Measurements from ENCODE around the gene B9D1. TPM values are rescaled to one million over a fixed set of nuclear protein-coding genes. Genes with fewer than 3 reads are reported as not detected.

Gene B9D1
- total RNA-seq, 1 experiment from 2014 or later: 20.0 TPM

DNA sequence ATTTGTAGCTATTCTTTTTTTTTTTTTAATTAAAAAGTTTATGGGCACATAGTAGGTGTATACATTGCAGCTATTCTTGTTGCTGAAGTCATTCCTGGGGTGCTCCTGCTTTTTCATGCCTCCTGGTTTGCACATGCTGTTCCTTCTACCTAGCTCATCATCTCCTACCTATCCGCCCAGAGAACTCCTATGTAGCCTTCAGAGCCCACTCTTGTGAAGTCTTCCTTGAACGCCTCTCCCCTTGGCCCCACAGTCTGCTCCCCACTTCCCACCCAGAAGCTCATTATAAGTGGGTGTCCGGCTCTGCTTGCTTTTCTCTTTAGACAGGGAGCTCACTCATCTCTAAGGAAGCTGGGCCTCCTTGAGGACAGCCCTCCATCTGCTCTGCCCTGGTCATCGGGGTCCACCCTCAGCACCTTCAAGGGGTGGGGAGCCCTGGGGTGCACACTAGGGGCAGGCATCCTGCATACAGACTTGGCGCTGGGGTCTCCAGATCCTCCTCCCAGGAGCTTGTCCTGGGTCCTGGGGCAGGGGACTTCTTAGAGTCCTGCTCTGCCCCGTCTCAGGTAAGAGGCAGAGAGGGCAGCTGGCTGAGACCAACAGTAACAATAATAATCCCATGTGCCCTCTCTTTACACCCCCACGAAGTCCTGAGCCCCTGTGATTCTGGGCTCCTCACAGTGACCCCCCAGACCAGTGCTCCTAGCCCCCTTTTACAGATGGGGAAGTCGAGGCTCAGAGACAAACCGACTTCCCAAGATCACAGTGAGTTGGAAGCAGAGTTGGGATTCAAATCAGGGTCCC is 3.5 kb upstream of the B9D1 start:
- CTCF ChIA-PET: interaction anchor here (0.8 to 5.1 kb wide), 6 partner anchors 12 to 400 kb away, joined by 3 to 69 read pairs (median 4); partner anchors contain the start of gene MAPK7
- intact Hi-C loops (cut with micrococcal nuclease): no loop called here
- ATAC-seq: no peak

More for the DNA sequence above, 3.5 kb upstream of the B9D1 start:
- Histone ChIP-seq H4K20me1 (ENCODE audit: insufficient read depth) (no peaks in the 10 kb centered on the region), H3K4me3 (replicated peaks in 1 of 2; ENCODE audit: low read depth in 1 of 2, low read length in 2 of 2) (no peak overlapping the region), H3K9ac (ENCODE audit: low read length) (no peak overlapping the region), H3K27me3 (ENCODE audit: insufficient read depth, low read length) (no peaks in the 10 kb centered on the region), H3K9me3 (ENCODE audit: control insufficient read depth in 1 of 2, insufficient read depth in 1 of 2, low read depth in 1 of 2, low read length in 2 of 2) (no peaks in the 10 kb centered on the region), H3K79me2 (ENCODE audit: insufficient read depth, low read length) (0 out of 2 replicates have a peak, but pooled peaks cover 12% of the 10 kb centered on the region), H2AFZ (ENCODE audit: low read depth, low read length, poor library complexity, severe bottlenecking) (no peak overlapping the region), H3K4me1 (ENCODE audit: control insufficient read depth in 1 of 2, insufficient read depth in 2 of 2, low read length in 2 of 2) (peaks cover 12 to 48% of the 10 kb centered on the region in 2 experiments), H3K36me3 (ENCODE audit: control insufficient read depth in 1 of 2, insufficient read depth in 2 of 2, low read length in 2 of 2) (no peaks in the 10 kb centered on the region), H3K4me2 (ENCODE audit: low read length) (no peak overlapping the region), H3K9me2 (ENCODE audit: insufficient read depth) (no peaks in the 10 kb centered on the region), H3K27ac (ENCODE audit: low read depth, low read length) (no peak overlapping the region)
- ChIA-PET RAD21 (ENCODE audit: low non-redundant PET in 1 of 2, low total read pairs in 2 of 2, uncharacterized antibody in 2 of 2, unreplicated experiment in 2 of 2) (no interaction called here), POLR2A (interaction anchor here (0.8 to 1.0 kb wide), 2 partner anchors 12 to 112 kb away, joined by 3 to 5 read pairs; partner anchors contain the start of gene MAPK7)
- BruUV-seq (replicated peaks): no TSS peak
- no peak for DNase-seq (ENCODE audit: low read depth, low spot score)
- TF ChIP-seq SIN3A (IDR thresholded peaks at IDR 0.05; ENCODE audit: low read depth): no peak
- no peak for TF ChIP-seq SP1 (IDR thresholded peaks at IDR 0.05; ENCODE audit: low read depth)
- TF ChIP-seq, protein P1, sequence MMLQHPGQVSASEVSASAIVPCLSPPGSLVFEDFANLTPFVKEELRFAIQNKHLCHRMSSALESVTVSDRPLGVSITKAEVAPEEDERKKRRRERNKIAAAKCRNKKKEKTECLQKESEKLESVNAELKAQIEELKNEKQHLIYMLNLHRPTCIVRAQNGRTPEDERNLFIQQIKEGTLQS (IDR thresholded peaks at IDR 0.05): no peak
- TF ChIP-seq, protein P2, sequence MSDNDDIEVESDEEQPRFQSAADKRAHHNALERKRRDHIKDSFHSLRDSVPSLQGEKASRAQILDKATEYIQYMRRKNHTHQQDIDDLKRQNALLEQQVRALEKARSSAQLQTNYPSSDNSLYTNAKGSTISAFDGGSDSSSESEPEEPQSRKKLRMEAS (IDR thresholded peaks at IDR 0.05): no peak
- no peak for TF ChIP-seq POLR2A (IDR thresholded peaks at IDR 0.05; ENCODE audit: borderline replicate concordance, extremely low read depth, insufficient read depth, insufficient read length)
- TF ChIP-seq EZH2phosphoT487 (IDR thresholded peaks at IDR 0.05; ENCODE audit: borderline replicate concordance): no peak
- no peak for TF ChIP-seq SRF (IDR thresholded peaks at IDR 0.05; ENCODE audit: low read depth)
- no peak for TF ChIP-seq TCF7L2 (IDR thresholded peaks at IDR 0.05; ENCODE audit: borderline replicate concordance, extremely low read depth, insufficient read depth, insufficient read length)
- TF ChIP-seq EZH2 (IDR thresholded peaks at IDR 0.05): no peak
- no peak for TF ChIP-seq POLR2AphosphoS5 (IDR thresholded peaks at IDR 0.05; ENCODE audit: low read depth, low read length)
- TF ChIP-seq FOSL1 (IDR thresholded peaks at IDR 0.05; ENCODE audit: low read depth): no peak
- TF ChIP-seq, protein P3, sequence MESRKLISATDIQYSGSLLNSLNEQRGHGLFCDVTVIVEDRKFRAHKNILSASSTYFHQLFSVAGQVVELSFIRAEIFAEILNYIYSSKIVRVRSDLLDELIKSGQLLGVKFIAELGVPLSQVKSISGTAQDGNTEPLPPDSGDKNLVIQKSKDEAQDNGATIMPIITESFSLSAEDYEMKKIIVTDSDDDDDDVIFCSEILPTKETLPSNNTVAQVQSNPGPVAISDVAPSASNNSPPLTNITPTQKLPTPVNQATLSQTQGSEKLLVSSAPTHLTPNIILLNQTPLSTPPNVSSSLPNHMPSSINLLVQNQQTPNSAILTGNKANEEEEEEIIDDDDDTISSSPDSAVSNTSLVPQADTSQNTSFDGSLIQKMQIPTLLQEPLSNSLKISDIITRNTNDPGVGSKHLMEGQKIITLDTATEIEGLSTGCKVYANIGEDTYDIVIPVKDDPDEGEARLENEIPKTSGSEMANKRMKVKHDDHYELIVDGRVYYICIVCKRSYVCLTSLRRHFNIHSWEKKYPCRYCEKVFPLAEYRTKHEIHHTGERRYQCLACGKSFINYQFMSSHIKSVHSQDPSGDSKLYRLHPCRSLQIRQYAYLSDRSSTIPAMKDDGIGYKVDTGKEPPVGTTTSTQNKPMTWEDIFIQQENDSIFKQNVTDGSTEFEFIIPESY (IDR thresholded peaks at IDR 0.05; ENCODE audit: extremely low read depth, insufficient replicate concordance, low read length): no peak
- TF ChIP-seq, protein P4, sequence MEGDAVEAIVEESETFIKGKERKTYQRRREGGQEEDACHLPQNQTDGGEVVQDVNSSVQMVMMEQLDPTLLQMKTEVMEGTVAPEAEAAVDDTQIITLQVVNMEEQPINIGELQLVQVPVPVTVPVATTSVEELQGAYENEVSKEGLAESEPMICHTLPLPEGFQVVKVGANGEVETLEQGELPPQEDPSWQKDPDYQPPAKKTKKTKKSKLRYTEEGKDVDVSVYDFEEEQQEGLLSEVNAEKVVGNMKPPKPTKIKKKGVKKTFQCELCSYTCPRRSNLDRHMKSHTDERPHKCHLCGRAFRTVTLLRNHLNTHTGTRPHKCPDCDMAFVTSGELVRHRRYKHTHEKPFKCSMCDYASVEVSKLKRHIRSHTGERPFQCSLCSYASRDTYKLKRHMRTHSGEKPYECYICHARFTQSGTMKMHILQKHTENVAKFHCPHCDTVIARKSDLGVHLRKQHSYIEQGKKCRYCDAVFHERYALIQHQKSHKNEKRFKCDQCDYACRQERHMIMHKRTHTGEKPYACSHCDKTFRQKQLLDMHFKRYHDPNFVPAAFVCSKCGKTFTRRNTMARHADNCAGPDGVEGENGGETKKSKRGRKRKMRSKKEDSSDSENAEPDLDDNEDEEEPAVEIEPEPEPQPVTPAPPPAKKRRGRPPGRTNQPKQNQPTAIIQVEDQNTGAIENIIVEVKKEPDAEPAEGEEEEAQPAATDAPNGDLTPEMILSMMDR (IDR thresholded peaks at IDR 0.05 in 2 of 3, conservative IDR thresholded peaks at IDR 0.05 in 1 of 3; ENCODE audit: borderline replicate concordance in 1 of 3, insufficient read depth in 1 of 3, low read depth in 2 of 3, low read length in 2 of 3): no peak

Measured in HCT116 (cell line).